Fibroblast of lung (primary cell): Measurements from ENCODE around the gene GOLGA7B.

Experiments
- EZH2 ChIP-seq: IDR thresholded peaks from 2 replicates; pipeline ENCODE4 v1.5.1; 2012; ENCODE audit warnings: low read length, control low read depth, mild to moderate bottlenecking; ENCODE audit errors: missing control alignments
- TF ChIP-seq, protein P1 (sequence below), 2 donors: IDR thresholded peaks in 1 of 2; conservative IDR thresholded peaks in 1 of 2; 1 replicate in 1 of 2; 2 replicates in 1 of 2; pipeline ENCODE4 v1.5.1; 2011 to 2012; ENCODE audit warnings: low read length in 2 of 2, control low read depth in 1 of 2, inconsistent platforms in 1 of 2, low read depth in 1 of 2, mild to moderate bottlenecking in 1 of 2

DNA sequence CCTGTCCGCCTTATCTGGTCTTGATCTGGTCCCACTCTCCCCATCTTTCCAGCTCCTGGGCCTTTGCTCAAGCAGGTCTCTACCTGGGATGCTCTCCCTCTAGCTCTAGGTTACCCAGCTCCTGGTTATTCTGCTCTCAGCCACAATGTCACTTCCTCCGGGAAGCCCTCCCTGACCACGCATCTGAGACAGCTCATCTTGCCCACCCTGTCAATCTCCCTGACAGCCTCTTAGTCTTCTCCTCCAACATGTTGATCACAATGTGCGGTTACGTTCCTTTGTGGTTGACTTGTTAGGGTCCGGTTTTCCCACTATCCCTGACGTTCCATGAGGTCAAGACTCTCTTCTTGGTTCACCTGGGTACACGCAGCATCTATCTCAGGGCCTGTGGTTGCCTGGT lies 55.6 kb downstream of the GOLGA7B start:
- TF ChIP-seq, protein P1, sequence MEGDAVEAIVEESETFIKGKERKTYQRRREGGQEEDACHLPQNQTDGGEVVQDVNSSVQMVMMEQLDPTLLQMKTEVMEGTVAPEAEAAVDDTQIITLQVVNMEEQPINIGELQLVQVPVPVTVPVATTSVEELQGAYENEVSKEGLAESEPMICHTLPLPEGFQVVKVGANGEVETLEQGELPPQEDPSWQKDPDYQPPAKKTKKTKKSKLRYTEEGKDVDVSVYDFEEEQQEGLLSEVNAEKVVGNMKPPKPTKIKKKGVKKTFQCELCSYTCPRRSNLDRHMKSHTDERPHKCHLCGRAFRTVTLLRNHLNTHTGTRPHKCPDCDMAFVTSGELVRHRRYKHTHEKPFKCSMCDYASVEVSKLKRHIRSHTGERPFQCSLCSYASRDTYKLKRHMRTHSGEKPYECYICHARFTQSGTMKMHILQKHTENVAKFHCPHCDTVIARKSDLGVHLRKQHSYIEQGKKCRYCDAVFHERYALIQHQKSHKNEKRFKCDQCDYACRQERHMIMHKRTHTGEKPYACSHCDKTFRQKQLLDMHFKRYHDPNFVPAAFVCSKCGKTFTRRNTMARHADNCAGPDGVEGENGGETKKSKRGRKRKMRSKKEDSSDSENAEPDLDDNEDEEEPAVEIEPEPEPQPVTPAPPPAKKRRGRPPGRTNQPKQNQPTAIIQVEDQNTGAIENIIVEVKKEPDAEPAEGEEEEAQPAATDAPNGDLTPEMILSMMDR (conservative IDR thresholded peaks at IDR 0.05 in 1 of 2, IDR thresholded peaks at IDR 0.05 in 1 of 2; ENCODE audit: low read depth in 1 of 2, low read length in 2 of 2) = no peak
- TF ChIP-seq EZH2 = no peak
